HCT116 (cell line): ENCODE results near the gene RPL41.

ENCODE experiments used
- ATF3 ChIP-seq: IDR thresholded peaks from 2 replicates; pipeline ENCODE4 v1.6.1; 2012
- CEBPB ChIP-seq: IDR thresholded peaks from 2 replicates; pipeline ENCODE4 v1.6.1; 2012; ENCODE audit warnings: low read depth
- CTCF ChIP-seq, 3 experiments: fragments of 200-600 bp in 1 of 3; sonication (generic) in 1 of 3; IDR thresholded peaks in 2 of 3; conservative IDR thresholded peaks in 1 of 3; 2 replicates each; pipeline ENCODE4 v1.5.1; 2012 to 2017; ENCODE audit warnings: low read depth in 2 of 3, low read length in 2 of 3, antibody characterized with exemption in 1 of 3, borderline replicate concordance in 1 of 3, control low read depth in 1 of 3, mild to moderate bottlenecking in 1 of 3, mixed read lengths in 1 of 3, mixed run types in 1 of 3, moderate library complexity in 1 of 3; ENCODE audit not compliant: insufficient read depth in 1 of 3
- EZH2phosphoT487 ChIP-seq: fragments of 200-600 bp; IDR thresholded peaks from 2 replicates; pipeline ENCODE4 v1.6.1; 2018; ENCODE audit warnings: antibody characterized with exemption, borderline replicate concordance
- POLR2A ChIP-seq: IDR thresholded peaks from 2 replicates; pipeline ENCODE4 v1.7.0; 2011; ENCODE audit warnings: borderline replicate concordance; ENCODE audit not compliant: insufficient read depth, insufficient read length; ENCODE audit errors: extremely low read depth
- POLR2AphosphoS5 ChIP-seq: IDR thresholded peaks from 2 replicates; pipeline ENCODE4 v1.6.1; 2011; ENCODE audit warnings: mild to moderate bottlenecking, low read depth, low read length, moderate library complexity
- SRF ChIP-seq: IDR thresholded peaks from 2 replicates; pipeline ENCODE4 v1.6.1; 2012; ENCODE audit warnings: low read depth
- TCF7L2 ChIP-seq: IDR thresholded peaks from 2 replicates; pipeline ENCODE4 v1.7.0; 2011; ENCODE audit warnings: borderline replicate concordance, inconsistent platforms; ENCODE audit not compliant: insufficient read depth, insufficient read length; ENCODE audit errors: extremely low read depth
- YY1 ChIP-seq: IDR thresholded peaks from 2 replicates; pipeline ENCODE4 v1.6.1; 2011; ENCODE audit warnings: low read length, low read depth, moderate library complexity, mild to moderate bottlenecking; ENCODE audit not compliant: insufficient replicate concordance; ENCODE audit errors: extremely low read depth
- ZNF274 ChIP-seq: fragments of 200-500 bp; sonication (Bioruptor generic); IDR thresholded peaks from 2 replicates; pipeline ENCODE4 v1.6.1; 2014; ENCODE audit warnings: mild to moderate bottlenecking, low read depth, low read length, inconsistent platforms

GRCh38 chr12:56160193-56160763 is 43.8 kb downstream of the RPL41 start:
- no peak for TF ChIP-seq EZH2phosphoT487
- TF ChIP-seq CTCF (IDR thresholded peaks at IDR 0.05 in 2 of 3, conservative IDR thresholded peaks at IDR 0.05 in 1 of 3; ENCODE audit: borderline replicate concordance in 1 of 3, insufficient read depth in 1 of 3, low read depth in 2 of 3, low read length in 2 of 3): no peak
- no peak for TF ChIP-seq ZNF274
- TF ChIP-seq ATF3: no peak
- no peak for TF ChIP-seq TCF7L2
- TF ChIP-seq SRF: no peak
- TF ChIP-seq POLR2A: no peak
- no peak for TF ChIP-seq CEBPB
- no peak for TF ChIP-seq YY1
- TF ChIP-seq POLR2AphosphoS5: peak; percentile 45; the same call in 1 of the 2 replicates
